H1 (cell line): ENCODE data around the gene C5AR1. TPM values are rescaled to one million over a fixed set of nuclear protein-coding genes. Genes with fewer than 3 reads are reported as not detected.
A peak's percentile ranks its signal among the peaks of the same experiment; 100 is the strongest.

Experiments used
- CHD2 ChIP-seq: IDR thresholded peaks from 2 replicates; pipeline ENCODE4 v1.6.1; 2012; ENCODE audit warnings: low read length, improper control_type of control experiment
- CTCF ChIP-seq, 3 experiments: IDR thresholded peaks; 1 replicate in 2 of 3; 2 replicates in 1 of 3; pipeline versions ENCODE4 v1.5.1 to v1.6.1; 2011; ENCODE audit warnings: low read length in 3 of 3, mild to moderate bottlenecking in 3 of 3, inconsistent platforms in 2 of 3, low read depth in 1 of 3, moderate library complexity in 1 of 3; ENCODE audit not compliant: insufficient read depth in 1 of 3; ENCODE audit errors: control extremely low read depth in 1 of 3
- KDM4A ChIP-seq: IDR thresholded peaks from one replicate; pipeline ENCODE4 v1.7.1; 2012; ENCODE audit warnings: low read depth, mild to moderate bottlenecking, moderate library complexity, low read length, inconsistent platforms; ENCODE audit not compliant: severe bottlenecking
- POLR2A ChIP-seq, 2 experiments: IDR thresholded peaks; 1 replicate in 1 of 2; 2 replicates in 1 of 2; pipeline ENCODE4 v1.6.1; 2011; ENCODE audit warnings: low read depth in 2 of 2, low read length in 2 of 2, mild to moderate bottlenecking in 2 of 2; ENCODE audit errors: control extremely low read depth in 1 of 2
- POLR2AphosphoS5 ChIP-seq: IDR thresholded peaks from 2 replicates; pipeline ENCODE4 v1.6.1; 2011; ENCODE audit warnings: low read depth, low read length
- RAD21 ChIP-seq, 2 experiments: IDR thresholded peaks in 1 of 2; conservative IDR thresholded peaks in 1 of 2; 2 replicates each; pipeline ENCODE4 v1.6.1; 2011; ENCODE audit warnings: low read depth in 2 of 2, low read length in 2 of 2, improper control_type of control experiment in 1 of 2, inconsistent platforms in 1 of 2, mild to moderate bottlenecking in 1 of 2, moderate library complexity in 1 of 2
- SIN3A ChIP-seq, 2 experiments: IDR thresholded peaks in 1 of 2; conservative IDR thresholded peaks in 1 of 2; 2 replicates each; pipeline ENCODE4 v1.6.1; 2011 to 2012; ENCODE audit warnings: low read length in 2 of 2, improper control_type of control experiment in 1 of 2, low read depth in 1 of 2, mild to moderate bottlenecking in 1 of 2
- TCF12 ChIP-seq: IDR thresholded peaks from 2 replicates; pipeline ENCODE4 v1.6.1; 2011; ENCODE audit warnings: low read depth, mild to moderate bottlenecking, low read length
- polyA plus RNA-seq, 7 experiments: library from polyadenylated mRNA; depleted of rRNA in 3 of 7; stranded (reverse) in 5 of 7; unstranded in 2 of 7; fragments of >200 nt in 5 of 7; fragments of 200-250 nt in 2 of 7; gene quantifications; 1 replicate in 5 of 7; 2 replicates in 1 of 7; 4 replicates in 1 of 7; pipeline versions ENCODE4 v1.2.1 to v1.2.3, GENCODE V29; 2011 to 2013; ENCODE audit warnings: missing spikeins in 2 of 7, mixed read lengths in 2 of 7
- total RNA-seq: library from RNA; stranded (reverse); fragmentation: NEBNext Ultra II Directional; extraction: Animal tissue kit (Norgen Biotek cat#: 25700); gene quantifications from 2 replicates; pipeline ENCODE4 v1.2.1, GENCODE V29; 2021

The C5AR1 gene
- total and polyA plus RNA-seq, 2 of the 8 experiments (the other 6 are each of a cell fraction or from before 2014, with no cell fraction given) = 0.20 TPM; not detected in 1

GRCh38 chr19:47348819-47349795 lies 39.4 kb downstream of the C5AR1 start, which contains the start of gene DHX34 (continued):
- TF ChIP-seq CTCF (IDR thresholded peaks at IDR 0.05; ENCODE audit: control extremely low read depth in 1 of 3, insufficient read depth in 1 of 3, low read depth in 1 of 3, low read length in 3 of 3) (peak; percentile 85 to 99 (median 92)), KDM4A (peak; percentile 27), RAD21 (IDR thresholded peaks at IDR 0.05 in 1 of 2, conservative IDR thresholded peaks at IDR 0.05 in 1 of 2; ENCODE audit: low read depth in 2 of 2, low read length in 2 of 2) (peak in 1 of 2 experiments; percentile 37; a peak in 2 of 4 replicates), SIN3A (conservative IDR thresholded peaks at IDR 0.05 in 1 of 2, IDR thresholded peaks at IDR 0.05 in 1 of 2; ENCODE audit: low read depth in 1 of 2, low read length in 2 of 2) (peak in 1 of 2 experiments; percentile 90; a peak in 2 of 4 replicates), POLR2AphosphoS5 (peak; percentile 75; the same call in 1 of the 2 replicates), CHD2 (peak; percentile 41; the same call in 1 of the 2 replicates), POLR2A (IDR thresholded peaks at IDR 0.05; ENCODE audit: control extremely low read depth in 1 of 2, low read depth in 2 of 2, low read length in 2 of 2) (peak in 1 of 2 experiments; percentile 69; a peak in 2 of 3 replicates), TCF12 (no peak)
